Measurements from ENCODE around the gene SDHAF2.

DNA sequence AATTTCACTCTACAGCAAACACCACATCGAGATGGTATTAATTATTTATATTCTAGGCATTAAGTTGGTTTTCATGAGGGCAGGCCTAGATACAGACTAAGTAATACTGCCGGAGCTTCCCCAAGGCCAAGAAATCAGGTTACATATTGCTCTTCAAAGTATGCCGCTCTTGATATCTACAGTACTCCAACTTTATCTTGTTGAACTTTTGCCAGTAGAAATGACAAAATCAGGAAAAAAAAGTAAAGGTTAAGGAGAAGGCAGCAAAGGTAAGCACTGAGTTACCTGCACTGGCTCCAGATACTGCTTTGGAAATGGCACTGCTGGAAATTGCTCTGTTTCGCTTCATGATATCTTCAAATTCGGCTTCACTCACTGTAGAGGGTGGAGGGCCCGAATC lies 14.5 kb upstream of the SDHAF2 start:
- TF ChIP-seq TOX (CRISPR knock-in tag; IDR thresholded peaks at IDR 0.05; ENCODE audit: borderline replicate concordance) = no peak
- no peak for TF ChIP-seq GLIS3 (CRISPR knock-in tag; IDR thresholded peaks at IDR 0.05)
- no peak for TF ChIP-seq ZNF565 (CRISPR knock-in tag; conservative IDR thresholded peaks at IDR 0.05; ENCODE audit: low read depth)
- TF ChIP-seq, protein P1, sequence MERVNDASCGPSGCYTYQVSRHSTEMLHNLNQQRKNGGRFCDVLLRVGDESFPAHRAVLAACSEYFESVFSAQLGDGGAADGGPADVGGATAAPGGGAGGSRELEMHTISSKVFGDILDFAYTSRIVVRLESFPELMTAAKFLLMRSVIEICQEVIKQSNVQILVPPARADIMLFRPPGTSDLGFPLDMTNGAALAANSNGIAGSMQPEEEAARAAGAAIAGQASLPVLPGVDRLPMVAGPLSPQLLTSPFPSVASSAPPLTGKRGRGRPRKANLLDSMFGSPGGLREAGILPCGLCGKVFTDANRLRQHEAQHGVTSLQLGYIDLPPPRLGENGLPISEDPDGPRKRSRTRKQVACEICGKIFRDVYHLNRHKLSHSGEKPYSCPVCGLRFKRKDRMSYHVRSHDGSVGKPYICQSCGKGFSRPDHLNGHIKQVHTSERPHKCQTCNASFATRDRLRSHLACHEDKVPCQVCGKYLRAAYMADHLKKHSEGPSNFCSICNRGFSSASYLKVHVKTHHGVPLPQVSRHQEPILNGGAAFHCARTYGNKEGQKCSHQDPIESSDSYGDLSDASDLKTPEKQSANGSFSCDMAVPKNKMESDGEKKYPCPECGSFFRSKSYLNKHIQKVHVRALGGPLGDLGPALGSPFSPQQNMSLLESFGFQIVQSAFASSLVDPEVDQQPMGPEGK (CRISPR knock-in tag; IDR thresholded peaks at IDR 0.05; ENCODE audit: borderline replicate concordance) = no peak
- TF ChIP-seq, protein P2, sequence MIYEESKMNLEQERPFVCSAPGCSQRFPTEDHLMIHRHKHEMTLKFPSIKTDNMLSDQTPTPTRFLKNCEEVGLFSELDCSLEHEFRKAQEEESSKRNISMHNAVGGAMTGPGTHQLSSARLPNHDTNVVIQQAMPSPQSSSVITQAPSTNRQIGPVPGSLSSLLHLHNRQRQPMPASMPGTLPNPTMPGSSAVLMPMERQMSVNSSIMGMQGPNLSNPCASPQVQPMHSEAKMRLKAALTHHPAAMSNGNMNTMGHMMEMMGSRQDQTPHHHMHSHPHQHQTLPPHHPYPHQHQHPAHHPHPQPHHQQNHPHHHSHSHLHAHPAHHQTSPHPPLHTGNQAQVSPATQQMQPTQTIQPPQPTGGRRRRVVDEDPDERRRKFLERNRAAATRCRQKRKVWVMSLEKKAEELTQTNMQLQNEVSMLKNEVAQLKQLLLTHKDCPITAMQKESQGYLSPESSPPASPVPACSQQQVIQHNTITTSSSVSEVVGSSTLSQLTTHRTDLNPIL (CRISPR knock-in tag; IDR thresholded peaks at IDR 0.05; ENCODE audit: low read depth) = no peak
- TF ChIP-seq ZC3H10 (CRISPR knock-in tag; IDR thresholded peaks at IDR 0.05) = no peak
- TF ChIP-seq ESRRG (CRISPR knock-in tag; IDR thresholded peaks at IDR 0.05) = no peak
- no peak for TF ChIP-seq ARNTL (CRISPR knock-in tag; IDR thresholded peaks at IDR 0.05; ENCODE audit: borderline replicate concordance, low read depth)
- TF ChIP-seq CSRNP3 (CRISPR knock-in tag; IDR thresholded peaks at IDR 0.05) = no peak
- TF ChIP-seq ZNF8 (CRISPR knock-in tag; IDR thresholded peaks at IDR 0.05) = no peak

Measured in SK-N-SH treated with all-trans-retinoic acid at 6 μM for 48 hours (cell line).